ENCODE data around the gene MRS2. TPM values are rescaled to one million over a fixed set of nuclear protein-coding genes. Genes with fewer than 3 reads are reported as not detected.

MRS2 gene
- polyA plus RNA-seq, 1 donor from 2014 or later: 47.9 TPM

- no peaks in the 10 kb centered on the region for H4K20me1 ChIP-seq (ENCODE audit: insufficient read depth)
- H3K79me2 ChIP-seq (replicated peaks; ENCODE audit: insufficient read depth, low read length): no peaks in the 10 kb centered on the region
- no peaks in the 10 kb centered on the region for H3F3A ChIP-seq (ENCODE audit: insufficient read depth, low read length, poor library complexity, severe bottlenecking)
- no peak overlapping the region for H2AFZ ChIP-seq (ENCODE audit: low read depth, low read length)
- H3K9ac ChIP-seq (ENCODE audit: low read length): no peak overlapping the region
- no peak overlapping the region for H3K4me2 ChIP-seq (ENCODE audit: low read length)
- peaks cover 9% of the 10 kb centered on the region for H3K36me3 ChIP-seq (ENCODE audit: insufficient read depth, low read length)
- TF ChIP-seq MXI1 (conservative IDR thresholded peaks at IDR 0.05; ENCODE audit: poor library complexity, severe bottlenecking) (no peak), TAF1 (IDR thresholded peaks at IDR 0.05; ENCODE audit: low read depth) (no peak), EP300 (conservative IDR thresholded peaks at IDR 0.05; ENCODE audit: poor library complexity, severe bottlenecking) (no peak), EZH2 (IDR thresholded peaks at IDR 0.05; ENCODE audit: borderline replicate concordance, insufficient read depth, low read length, poor library complexity, severe bottlenecking) (no peak), SMC3 (conservative IDR thresholded peaks at IDR 0.05; ENCODE audit: poor library complexity) (no peak), REST (IDR thresholded peaks at IDR 0.05; ENCODE audit: borderline replicate concordance) (no peak), CTCF (IDR thresholded peaks at IDR 0.05; ENCODE audit: poor library complexity, severe bottlenecking) (no peak), RAD21 (conservative IDR thresholded peaks at IDR 0.05) (no peak), POLR2AphosphoS5 (IDR thresholded peaks at IDR 0.05) (no peak)
- H3K27ac ChIP-seq (ENCODE audit: low read length): no peak overlapping the region
- no peaks in the 10 kb centered on the region for H3K27me3 ChIP-seq (ENCODE audit: insufficient read depth, low read depth, low read length)
- no peaks in the 10 kb centered on the region for H3K9me2 ChIP-seq (ENCODE audit: insufficient read depth, low read length)
- H3K9me3 ChIP-seq (ENCODE audit: low read length): no peaks in the 10 kb centered on the region
- no peak overlapping the region for H3K4me3 ChIP-seq (ENCODE audit: low read length)
Observed at GRCh38 chr6:24428615-24429014, 25.9 kb downstream of the MRS2 start.

- H3K4me2 ChIP-seq (ENCODE audit: low read length): no peak overlapping the region
- no peaks in the 10 kb centered on the region for H3F3A ChIP-seq (ENCODE audit: insufficient read depth, low read length, poor library complexity, severe bottlenecking)
- H3K9me2 ChIP-seq (ENCODE audit: insufficient read depth, low read length): no peaks in the 10 kb centered on the region
- H3K9me3 ChIP-seq (ENCODE audit: low read length): no peaks in the 10 kb centered on the region
- H3K36me3 ChIP-seq (ENCODE audit: insufficient read depth, low read length): peaks cover 9% of the 10 kb centered on the region
- no peak overlapping the region for H3K9ac ChIP-seq (ENCODE audit: low read length)
- TF ChIP-seq EZH2 (IDR thresholded peaks at IDR 0.05; ENCODE audit: borderline replicate concordance, insufficient read depth, low read length, poor library complexity, severe bottlenecking): no peak
- TF ChIP-seq MXI1 (conservative IDR thresholded peaks at IDR 0.05; ENCODE audit: poor library complexity, severe bottlenecking): no peak
- no peak for TF ChIP-seq POLR2AphosphoS5 (IDR thresholded peaks at IDR 0.05)
- TF ChIP-seq REST (IDR thresholded peaks at IDR 0.05; ENCODE audit: borderline replicate concordance): no peak
- no peak for TF ChIP-seq CTCF (IDR thresholded peaks at IDR 0.05; ENCODE audit: poor library complexity, severe bottlenecking)
- no peak for TF ChIP-seq TAF1 (IDR thresholded peaks at IDR 0.05; ENCODE audit: low read depth)
- TF ChIP-seq EP300 (conservative IDR thresholded peaks at IDR 0.05; ENCODE audit: poor library complexity, severe bottlenecking): no peak
- TF ChIP-seq SMC3 (conservative IDR thresholded peaks at IDR 0.05; ENCODE audit: poor library complexity): no peak
- TF ChIP-seq RAD21 (conservative IDR thresholded peaks at IDR 0.05): no peak
- no peaks in the 10 kb centered on the region for H3K27me3 ChIP-seq (ENCODE audit: insufficient read depth, low read depth, low read length)
- no peaks in the 10 kb centered on the region for H4K20me1 ChIP-seq (ENCODE audit: insufficient read depth)
- no peaks in the 10 kb centered on the region for H3K79me2 ChIP-seq (replicated peaks; ENCODE audit: insufficient read depth, low read length)
- no peak overlapping the region for H2AFZ ChIP-seq (ENCODE audit: low read depth, low read length)
- H3K4me3 ChIP-seq (ENCODE audit: low read length): no peak overlapping the region
- H3K27ac ChIP-seq (ENCODE audit: low read length): no peak overlapping the region
Observed at GRCh38 chr6:24429146-24429545, 26.4 kb downstream of the MRS2 start.
